GM19438 (cell line): Measurements from ENCODE around the gene MYH9.

Experiments used
- ATAC-seq: cut with Tn5 transposase; IDR thresholded peaks from one replicate; pipeline ENCODE4 v1.9.1; 2021; ENCODE audit warnings: low read depth; ENCODE audit not compliant: unreplicated experiment

The MYH9 gene

GRCh38 chr22:36236388-36237319 is 151.1 kb downstream of the MYH9 start:
- ATAC-seq: no peak

GRCh38 chr22:36235585-36235984 is 152.2 kb downstream of the MYH9 start:
- no peak for ATAC-seq

GRCh38 chr22:36234919-36235318 is 152.8 kb downstream of the MYH9 start:
- ATAC-seq: no peak

- no peak for ATAC-seq
Measured at GRCh38 chr22:36234213-36234612, 153.6 kb downstream of the MYH9 start.

- no peak for ATAC-seq
Measured at GRCh38 chr22:36233796-36234195, 154.0 kb downstream of the MYH9 start.

- no peak for ATAC-seq
Measured at GRCh38 chr22:36232715-36233401, 154.9 kb downstream of the MYH9 start.
